CD4-positive, CD25-positive, alpha-beta regulatory T cell (primary cell): ENCODE data around the gene DENND4A. TPM values are rescaled to one million over a fixed set of nuclear protein-coding genes. Genes with fewer than 3 reads are reported as not detected.
A peak's percentile ranks its signal among the peaks of the same experiment; 100 is the strongest.
"Not testable (repeated sequence)": the region's sequence is repeated elsewhere in the genome, so short reads cannot be mapped to it uniquely, and the experiment has no call there.

Experiments used
- ATAC-seq, 2 donors: fragments of 150-1000 bp; cut with Tn5 transposase; one replicate each; pipeline ENCODE4 v1.10.0; 2021; ENCODE audit warnings: low read depth in 2 of 2, moderate number of reproducible peaks in 2 of 2, moderate library complexity in 1 of 2
- DNase-seq, 3 donors: peaks; one replicate each; pipeline versions ENCODE4 v3.0.0 to v3.0.0-alpha.2; 2012 to 2022; ENCODE audit warnings: mixed read lengths in 1 of 3
- H3K27ac ChIP-seq: one replicate; pipeline ENCODE4 v1.7.0; 2013; ENCODE audit warnings: mild to moderate bottlenecking, low read length; ENCODE audit not compliant: insufficient read depth, poor library complexity, severe bottlenecking
- H3K27me3 ChIP-seq: one replicate; pipeline ENCODE4 v1.7.0; 2013; ENCODE audit warnings: low read length; ENCODE audit not compliant: control insufficient read depth, insufficient read depth
- H3K36me3 ChIP-seq: one replicate; pipeline ENCODE4 v1.7.0; 2013; ENCODE audit warnings: mild to moderate bottlenecking, low read length, moderate library complexity; ENCODE audit not compliant: control insufficient read depth, insufficient read depth
- H3K4me1 ChIP-seq: 2 replicates; pipeline ENCODE4 v1.7.0; 2013; ENCODE audit warnings: mild to moderate bottlenecking, low read length; ENCODE audit not compliant: insufficient read depth, control insufficient read depth, poor library complexity, severe bottlenecking
- H3K4me3 ChIP-seq: one replicate; pipeline ENCODE4 v1.7.0; 2013; ENCODE audit warnings: low read depth, mild to moderate bottlenecking, low read length, moderate library complexity
- H3K9me3 ChIP-seq, 2 experiments: 1 replicate in 1 of 2; 2 replicates in 1 of 2; pipeline ENCODE4 v1.7.0; 2013; ENCODE audit warnings: low read length in 2 of 2, mild to moderate bottlenecking in 1 of 2, moderate library complexity in 1 of 2; ENCODE audit not compliant: control insufficient read depth in 2 of 2
- H3K27ac Mint-ChIP-seq, 3 donors: one replicate each; pipeline ENCODE4 v1.8.0; 2020 to 2022; ENCODE audit warnings: mild to moderate bottlenecking in 3 of 3, mixed read lengths in 3 of 3, moderate library complexity in 2 of 3
- H3K27me3 Mint-ChIP-seq: one replicate; pipeline ENCODE4 v1.8.0; 2022; ENCODE audit warnings: mild to moderate bottlenecking, mixed read lengths
- H3K36me3 Mint-ChIP-seq: one replicate; pipeline ENCODE4 v1.8.0; 2020; ENCODE audit warnings: mixed read lengths
- H3K4me1 Mint-ChIP-seq, 4 donors: one replicate each; pipeline ENCODE4 v1.8.0; 2020 to 2022; ENCODE audit warnings: mixed read lengths in 4 of 4, mild to moderate bottlenecking in 1 of 4
- H3K4me3 Mint-ChIP-seq, 4 donors: one replicate each; pipeline ENCODE4 v1.8.0; 2020 to 2022; ENCODE audit warnings: mild to moderate bottlenecking in 4 of 4, mixed read lengths in 4 of 4, moderate library complexity in 3 of 4
- H3K9me3 Mint-ChIP-seq, 7 donors: one replicate each; pipeline ENCODE4 v1.8.0; 2020 to 2022; ENCODE audit warnings: mixed read lengths in 7 of 7, mild to moderate bottlenecking in 3 of 7, moderate library complexity in 2 of 7
- polyA plus RNA-seq, 4 donors: library from polyadenylated mRNA; unstranded; fragments of 300-500 nt; fragmentation: Illumina TruSeq; gene quantifications; one replicate each; pipeline ENCODE4 v1.2.3, GENCODE V29; 2021
- total RNA-seq: library from RNA; stranded (reverse); gene quantifications from one replicate; pipeline ENCODE4 v1.2.3, GENCODE V29; 2022

Gene DENND4A
- total and polyA plus RNA-seq, 5 donors from 2014 or later: 9.6 to 88.4 (median 12.9) TPM

- peaks cover 22% of the 10 kb centered on the region for H3K36me3 Mint-ChIP-seq
- peak overlapping the region; percentile 26 to 67 (median 47) for H3K27ac Mint-ChIP-seq
- H3K4me3 Mint-ChIP-seq: peak overlapping the region in 3 of 4 donors; percentile 7 to 28 (median 27)
- not testable (repeated sequence) for H3K9me3 ChIP-seq, H3K4me3 ChIP-seq, ATAC-seq, H3K27me3 Mint-ChIP-seq, H3K27ac ChIP-seq, H3K27me3 ChIP-seq, H3K9me3 Mint-ChIP-seq, DNase-seq
- peaks cover 21% of the 10 kb centered on the region for H3K4me1 ChIP-seq
- H3K4me1 Mint-ChIP-seq: peaks cover 19 to 37% (median 24%) of the 10 kb centered on the region in 4 donors
- peaks cover 11% of the 10 kb centered on the region for H3K36me3 ChIP-seq
These were observed 13.4 kb downstream of the DENND4A start for GRCh38 chr15:65778701-65779100.

GRCh38 chr15:65778269-65778668 is 13.8 kb downstream of the DENND4A start:
- no peaks in the 10 kb centered on the region for H3K9me3 Mint-ChIP-seq
- peak overlapping the region; percentile 10 to 67 (median 47) for H3K27ac Mint-ChIP-seq
- peaks cover 22% of the 10 kb centered on the region for H3K36me3 Mint-ChIP-seq
- DNase-seq: no peak
- H3K36me3 ChIP-seq: peaks cover 8% of the 10 kb centered on the region
- H3K27me3 Mint-ChIP-seq: no peaks in the 10 kb centered on the region
- H3K27ac ChIP-seq: peak overlapping the region; percentile 33
- peaks cover 21 to 37% (median 27%) of the 10 kb centered on the region in 4 donors for H3K4me1 Mint-ChIP-seq
- ATAC-seq: no peak
- H3K4me1 ChIP-seq: peaks cover 22% of the 10 kb centered on the region
- H3K4me3 Mint-ChIP-seq: peak overlapping the region; percentile 7 to 74 (median 28)
- peak overlapping the region; percentile 19 for H3K4me3 ChIP-seq
- no peaks in the 10 kb centered on the region for H3K9me3 ChIP-seq
- no peaks in the 10 kb centered on the region for H3K27me3 ChIP-seq

- Mint-ChIP-seq H3K4me3 (no peak overlapping the region), H3K9me3 (no peaks in the 10 kb centered on the region), H3K4me1 (peaks cover 22 to 38% (median 31%) of the 10 kb centered on the region in 4 donors), H3K27ac (peak overlapping the region in 1 of 3 donors; percentile 47), H3K36me3 (peaks cover 24% of the 10 kb centered on the region), H3K27me3 (no peaks in the 10 kb centered on the region)
- H3K4me1 ChIP-seq: peaks cover 24% of the 10 kb centered on the region
- H3K9me3 ChIP-seq: no peaks in the 10 kb centered on the region
- no peaks in the 10 kb centered on the region for H3K27me3 ChIP-seq
- ATAC-seq (no peak), DNase-seq (no peak)
- H3K36me3 ChIP-seq: peaks cover 5% of the 10 kb centered on the region
- peak overlapping the region; percentile 33 for H3K27ac ChIP-seq
- H3K4me3 ChIP-seq: no peak overlapping the region
These were observed 14.2 kb downstream of the DENND4A start for GRCh38 chr15:65777843-65778242.

GRCh38 chr15:65777053-65777452 is 15.0 kb downstream of the DENND4A start:
- Mint-ChIP-seq H3K36me3 (peaks cover 26% of the 10 kb centered on the region), H3K27ac (peak overlapping the region in 1 of 3 donors; percentile 95), H3K9me3 (no peaks in the 10 kb centered on the region), H3K4me1 (peaks cover 24 to 42% (median 34%) of the 10 kb centered on the region in 4 donors), H3K27me3 (no peaks in the 10 kb centered on the region), H3K4me3 (no peak overlapping the region)
- H3K36me3 ChIP-seq: peaks cover 6% of the 10 kb centered on the region
- H3K27me3 ChIP-seq: no peaks in the 10 kb centered on the region
- DNase-seq (no peak), ATAC-seq (no peak)
- H3K27ac ChIP-seq: no peak overlapping the region
- no peak overlapping the region for H3K4me3 ChIP-seq
- H3K4me1 ChIP-seq: peaks cover 22% of the 10 kb centered on the region
- no peaks in the 10 kb centered on the region for H3K9me3 ChIP-seq

- no peaks in the 10 kb centered on the region for H3K9me3 Mint-ChIP-seq
- no peak overlapping the region for H3K27ac ChIP-seq
- H3K4me1 Mint-ChIP-seq: peaks cover 34 to 68% (median 50%) of the 10 kb centered on the region in 4 donors
- H3K36me3 Mint-ChIP-seq: peaks cover 32% of the 10 kb centered on the region
- peak overlapping the region in 3 of 4 donors; percentile 20 to 44 (median 37) for H3K4me3 Mint-ChIP-seq
- H3K27me3 Mint-ChIP-seq: no peaks in the 10 kb centered on the region
- peaks cover 14% of the 10 kb centered on the region for H3K4me1 ChIP-seq
- ATAC-seq (no peak), DNase-seq (no peak)
- peak overlapping the region in 1 of 3 donors; percentile 5 for H3K27ac Mint-ChIP-seq
- H3K4me3 ChIP-seq: peak overlapping the region; percentile 17
- H3K36me3 ChIP-seq: peaks cover 8% of the 10 kb centered on the region
- no peaks in the 10 kb centered on the region for H3K27me3 ChIP-seq
- no peaks in the 10 kb centered on the region for H3K9me3 ChIP-seq
These were observed 18.5 kb downstream of the DENND4A start for GRCh38 chr15:65773386-65774111.

- H3K9me3 ChIP-seq: no peaks in the 10 kb centered on the region
- peaks cover 12% of the 10 kb centered on the region for H3K36me3 ChIP-seq
- ATAC-seq (no peak), DNase-seq (peak in 1 of 3 donors; percentile 38)
- H3K27me3 ChIP-seq: no peaks in the 10 kb centered on the region
- H3K4me3 ChIP-seq: peak overlapping the region; percentile 17
- H3K4me1 Mint-ChIP-seq: peaks cover 37 to 69% (median 51%) of the 10 kb centered on the region in 4 donors
- peaks cover 27% of the 10 kb centered on the region for H3K36me3 Mint-ChIP-seq
- H3K9me3 Mint-ChIP-seq: no peaks in the 10 kb centered on the region
- H3K27ac Mint-ChIP-seq: no peak overlapping the region
- H3K27ac ChIP-seq: no peak overlapping the region
- H3K4me3 Mint-ChIP-seq: peak overlapping the region in 2 of 4 donors; percentile 37 to 44
- no peaks in the 10 kb centered on the region for H3K27me3 Mint-ChIP-seq
- peaks cover 12% of the 10 kb centered on the region for H3K4me1 ChIP-seq
These were observed 19.2 kb downstream of the DENND4A start for GRCh38 chr15:65772930-65773329.

- H3K9me3 Mint-ChIP-seq: no peaks in the 10 kb centered on the region
- H3K36me3 Mint-ChIP-seq: peaks cover 27% of the 10 kb centered on the region
- no peak overlapping the region for H3K27ac Mint-ChIP-seq
- H3K4me3 Mint-ChIP-seq: no peak overlapping the region
- no peaks in the 10 kb centered on the region for H3K27me3 Mint-ChIP-seq
- Histone ChIP-seq H3K36me3 (peaks cover 13% of the 10 kb centered on the region), H3K27me3 (no peaks in the 10 kb centered on the region), H3K4me1 (peaks cover 20% of the 10 kb centered on the region), H3K4me3 (no peak overlapping the region), H3K27ac (no peak overlapping the region), H3K9me3 (no peaks in the 10 kb centered on the region)
- no peak for ATAC-seq
- H3K4me1 Mint-ChIP-seq: peaks cover 45 to 73% (median 59%) of the 10 kb centered on the region in 4 donors
- DNase-seq: no peak
These were observed 20.2 kb downstream of the DENND4A start for GRCh38 chr15:65771870-65772269.

GRCh38 chr15:65769482-65769881 is 22.6 kb downstream of the DENND4A start:
- Histone ChIP-seq H3K4me1 (peaks cover 21% of the 10 kb centered on the region), H3K27ac (no peak overlapping the region), H3K9me3 (no peaks in the 10 kb centered on the region), H3K27me3 (no peaks in the 10 kb centered on the region), H3K36me3 (peaks cover 13% of the 10 kb centered on the region), H3K4me3 (no peak overlapping the region)
- peak overlapping the region in 1 of 4 donors; percentile 17 for H3K4me3 Mint-ChIP-seq
- DNase-seq (no peak), ATAC-seq (no peak)
- no peak overlapping the region for H3K27ac Mint-ChIP-seq
- H3K9me3 Mint-ChIP-seq: no peaks in the 10 kb centered on the region
- no peaks in the 10 kb centered on the region for H3K27me3 Mint-ChIP-seq
- H3K4me1 Mint-ChIP-seq: peaks cover 44 to 76% (median 59%) of the 10 kb centered on the region in 4 donors
- H3K36me3 Mint-ChIP-seq: peaks cover 21% of the 10 kb centered on the region
